ENCODE data around the gene PITPNM2.

GRCh38 chr12:123129621-123130020 lies 21.3 kb downstream of the PITPNM2 start:
- no peak for TF ChIP-seq CTCF (IDR thresholded peaks at IDR 0.05)
- TF ChIP-seq POLR2A (IDR thresholded peaks at IDR 0.05) = no peak
